OCI-LY1 (cell line): ENCODE results near the gene PAPSS2.

Experiments used
- H2AFZ ChIP-seq: fragments of 200-600 bp; sonication (generic), shearing (Covaris generic); 2 replicates; pipeline ENCODE4 v1.6.0; 2014; ENCODE audit warnings: antibody characterized with exemption, mild to moderate bottlenecking, low read length
- H3F3A ChIP-seq: fragments of 200-600 bp; sonication (generic), shearing (Covaris generic); 2 replicates; pipeline ENCODE4 v1.6.0; 2014; ENCODE audit warnings: mild to moderate bottlenecking, antibody characterized with exemption, low read length, moderate library complexity; ENCODE audit not compliant: insufficient read depth
- H3K27ac ChIP-seq: fragments of 200-600 bp; sonication (generic); 2 replicates; pipeline ENCODE4 v1.5.1; 2014; ENCODE audit warnings: low read length, mixed run types, mild to moderate bottlenecking, low read depth; ENCODE audit not compliant: poor library complexity, severe bottlenecking
- H3K27me3 ChIP-seq: fragments of 200-600 bp; sonication (generic); 2 replicates; pipeline ENCODE4 v1.6.0; 2014; ENCODE audit warnings: antibody characterized with exemption, mild to moderate bottlenecking, low read length, moderate library complexity; ENCODE audit not compliant: insufficient read depth
- H3K36me3 ChIP-seq: fragments of 200-600 bp; sonication (generic); 2 replicates; pipeline ENCODE4 v1.6.1; 2014; ENCODE audit warnings: mild to moderate bottlenecking, antibody characterized with exemption, low read length, moderate library complexity, mixed read lengths; ENCODE audit not compliant: insufficient read depth
- H3K4me1 ChIP-seq: fragments of 200-600 bp; sonication (generic); 2 replicates; pipeline ENCODE4 v1.5.1; 2014; ENCODE audit warnings: mild to moderate bottlenecking, low read length, moderate library complexity; ENCODE audit not compliant: insufficient read depth, severe bottlenecking
- H3K4me2 ChIP-seq: fragments of 200-600 bp; sonication (generic), shearing (Covaris generic); 2 replicates; pipeline ENCODE4 v1.6.1; 2014; ENCODE audit warnings: low read length
- H3K4me3 ChIP-seq: fragments of 200-600 bp; sonication (generic); 2 replicates; pipeline ENCODE4 v1.5.1; 2014; ENCODE audit warnings: low read length, low read depth, mild to moderate bottlenecking, mixed read lengths; ENCODE audit not compliant: poor library complexity, severe bottlenecking
- H3K79me2 ChIP-seq: fragments of 200-600 bp; shearing (Covaris generic); 2 replicates; pipeline ENCODE4 v1.6.1; 2016; ENCODE audit warnings: mixed run types, low read length, mixed read lengths; ENCODE audit not compliant: insufficient read depth
- H3K9ac ChIP-seq: fragments of 200-600 bp; sonication (generic), shearing (Covaris generic); 2 replicates; pipeline ENCODE4 v1.6.1; 2014; ENCODE audit warnings: mild to moderate bottlenecking, low read length, mixed read lengths
- H3K9me2 ChIP-seq: fragments of 200-600 bp; sonication (generic), shearing (Covaris generic); 2 replicates; pipeline ENCODE4 v1.6.1; 2014; ENCODE audit warnings: low read depth, mild to moderate bottlenecking, low read length, mixed read lengths
- H3K9me3 ChIP-seq: fragments of 200-600 bp; shearing (Covaris generic); 2 replicates; pipeline ENCODE4 v1.6.1; 2014; ENCODE audit warnings: low read length, mixed read lengths
- H4K20me1 ChIP-seq: fragments of 200-600 bp; sonication (generic), shearing (Covaris generic); 2 replicates; pipeline ENCODE4 v1.6.0; 2016; ENCODE audit warnings: mild to moderate bottlenecking, low read length; ENCODE audit not compliant: insufficient read depth
- CTCF ChIP-seq: fragments of 200-600 bp; sonication (generic), shearing (Covaris generic); IDR thresholded peaks from 2 replicates; pipeline ENCODE4 v1.5.1; 2017; ENCODE audit warnings: mild to moderate bottlenecking, antibody characterized with exemption, low read length, moderate library complexity, mixed read lengths
- EZH2 ChIP-seq: fragments of 200-600 bp; sonication (generic), shearing (Covaris generic); IDR thresholded peaks from 2 replicates; pipeline ENCODE4 v1.8.0; 2017; ENCODE audit warnings: borderline replicate concordance, mixed run types, mild to moderate bottlenecking, antibody characterized with exemption, low read length, moderate library complexity, mixed read lengths

The PAPSS2 gene

DNA sequence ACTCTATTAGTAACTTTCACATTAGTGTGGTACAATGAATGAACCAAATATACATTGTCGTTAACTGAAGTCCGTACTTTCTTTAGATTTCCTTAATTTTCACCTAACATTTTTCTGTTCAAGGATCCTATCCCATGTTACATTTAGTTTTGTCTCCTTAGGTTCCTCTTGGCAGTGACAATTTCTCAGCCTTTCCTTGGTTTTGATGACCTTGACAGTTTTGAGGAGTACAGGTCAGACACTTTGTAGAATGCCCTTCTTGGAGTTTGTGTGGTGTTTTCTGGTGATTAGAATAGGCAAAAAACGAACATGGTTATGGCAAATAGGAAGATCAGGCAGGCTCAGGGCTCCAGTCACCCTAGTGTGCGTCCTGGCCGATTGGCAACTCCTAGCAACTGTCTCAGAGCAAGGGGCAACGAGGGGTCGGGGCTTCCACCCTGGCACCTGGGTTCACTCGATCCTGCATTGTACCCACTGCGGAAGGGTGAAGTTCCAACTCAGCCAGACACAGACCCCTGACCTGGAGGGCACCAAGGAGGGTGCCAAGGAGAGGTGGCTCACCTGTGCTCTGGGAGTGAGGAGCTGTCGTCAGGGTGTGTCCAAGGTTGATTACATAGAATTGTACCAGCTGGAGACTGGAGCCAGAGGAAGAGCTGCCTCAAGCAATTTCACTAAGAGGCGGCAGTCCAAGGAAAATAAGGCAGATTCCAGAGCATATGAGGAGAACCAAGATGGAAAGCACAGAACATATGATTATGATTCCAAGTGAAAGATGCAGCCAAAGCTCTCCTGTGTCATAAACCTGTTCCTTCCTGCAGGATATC is 37.5 kb downstream of the PAPSS2 start:
- no peaks in the 10 kb centered on the region for H3K79me2 ChIP-seq
- no peaks in the 10 kb centered on the region for H3K9me2 ChIP-seq
- H3K27me3 ChIP-seq, result no peaks in the 10 kb centered on the region
- no peak overlapping the region for H3K9ac ChIP-seq
- no peak overlapping the region for H2AFZ ChIP-seq
- no peaks in the 10 kb centered on the region for H3K9me3 ChIP-seq
- H3K4me2 ChIP-seq, result no peak overlapping the region
- H3F3A ChIP-seq, result no peaks in the 10 kb centered on the region
- H3K4me1 ChIP-seq, result no peaks in the 10 kb centered on the region
- H3K36me3 ChIP-seq, result no peaks in the 10 kb centered on the region
- H4K20me1 ChIP-seq, result no peaks in the 10 kb centered on the region
- H3K4me3 ChIP-seq, result no peak overlapping the region
- H3K27ac ChIP-seq, result no peak overlapping the region
- TF ChIP-seq EZH2 (no peak), CTCF (no peak)

DNA sequence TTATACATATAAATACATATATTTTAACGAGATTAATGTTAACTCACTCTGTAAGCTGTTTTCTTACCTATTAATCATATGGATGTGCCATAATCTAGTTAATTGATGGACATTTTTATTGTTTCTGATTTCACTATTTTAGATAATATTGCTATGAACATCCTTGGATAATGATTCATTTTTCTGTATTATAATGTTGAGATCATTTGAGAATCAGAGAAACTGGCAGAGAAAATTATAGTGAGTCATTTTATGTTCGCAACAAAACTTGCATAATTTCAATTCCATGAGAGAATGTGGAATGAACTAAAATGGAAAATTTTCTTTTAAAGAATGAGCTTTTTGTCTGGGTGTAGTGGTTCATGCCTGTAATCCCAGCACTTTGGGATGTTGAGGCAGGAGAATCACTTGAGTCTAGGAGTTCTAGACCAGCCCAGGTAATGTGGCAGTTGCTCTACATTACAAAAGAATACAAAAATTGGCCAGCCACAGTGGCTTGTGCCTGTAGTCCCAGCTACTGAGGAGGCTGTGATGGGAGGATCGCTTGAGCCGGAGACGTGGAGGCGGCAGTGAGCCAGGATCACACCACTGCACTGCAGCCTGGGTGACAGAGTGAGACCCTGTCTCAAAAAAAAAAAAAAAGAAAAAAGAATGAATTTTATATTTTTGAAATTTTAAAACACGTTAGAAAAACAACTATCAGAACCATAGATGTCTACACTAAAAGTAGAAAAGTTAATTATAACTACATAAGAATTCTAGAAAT is 40.5 kb downstream of the PAPSS2 start:
- Histone ChIP-seq H3K4me3 (no peak overlapping the region), H4K20me1 (no peaks in the 10 kb centered on the region), H3K9me3 (no peaks in the 10 kb centered on the region), H2AFZ (no peak overlapping the region), H3K9ac (no peak overlapping the region), H3K9me2 (no peaks in the 10 kb centered on the region), H3K4me1 (no peaks in the 10 kb centered on the region), H3K4me2 (no peak overlapping the region), H3F3A (no peaks in the 10 kb centered on the region), H3K27ac (no peak overlapping the region), H3K27me3 (no peaks in the 10 kb centered on the region), H3K36me3 (no peaks in the 10 kb centered on the region), H3K79me2 (no peaks in the 10 kb centered on the region)
- TF ChIP-seq EZH2, result no peak
- TF ChIP-seq CTCF, result no peak

DNA sequence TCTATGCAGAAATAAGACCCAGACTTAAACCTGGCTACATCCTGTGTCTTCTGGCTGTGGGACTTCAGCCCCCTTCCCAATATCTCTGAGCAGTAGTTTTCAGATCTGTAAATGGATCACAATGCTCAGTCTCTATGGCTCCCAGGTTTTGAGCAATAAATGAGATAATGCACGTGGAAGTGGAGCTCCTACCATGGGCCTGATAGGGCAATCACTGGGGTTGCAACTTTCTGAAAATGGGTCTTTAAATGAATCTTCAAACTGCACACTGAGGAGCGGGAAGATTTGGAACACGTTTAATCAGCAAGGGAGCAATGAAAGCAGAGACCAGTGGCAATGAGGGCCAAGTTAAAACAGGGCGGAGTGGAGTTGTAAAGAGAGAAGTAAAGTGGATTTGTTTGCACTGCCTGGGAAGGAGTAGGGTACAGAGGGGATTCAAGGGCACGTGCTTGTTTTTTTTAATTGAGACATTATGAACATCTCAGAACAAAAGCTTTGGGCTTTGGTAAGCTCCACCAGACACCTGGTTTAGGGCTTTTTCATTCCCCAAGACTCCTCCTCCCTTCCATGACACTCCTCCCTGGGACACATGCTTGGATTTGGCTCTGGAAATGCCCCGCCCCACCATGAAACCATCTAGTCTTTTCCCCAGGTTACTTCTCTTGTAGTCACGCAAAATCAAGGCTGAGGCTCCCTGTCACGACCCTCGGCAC is 42.7 kb downstream of the PAPSS2 start:
- Histone ChIP-seq H3K4me2 (no peak overlapping the region), H4K20me1 (no peaks in the 10 kb centered on the region), H3K9me3 (no peaks in the 10 kb centered on the region), H3K27ac (no peak overlapping the region), H3K4me1 (no peaks in the 10 kb centered on the region), H3K9ac (no peak overlapping the region), H3K9me2 (no peaks in the 10 kb centered on the region), H2AFZ (no peak overlapping the region), H3K27me3 (no peaks in the 10 kb centered on the region), H3K4me3 (no peak overlapping the region), H3K36me3 (no peaks in the 10 kb centered on the region), H3F3A (no peaks in the 10 kb centered on the region), H3K79me2 (no peaks in the 10 kb centered on the region)
- TF ChIP-seq CTCF (no peak), EZH2 (no peak)
